Activated T-cell treated with anti-CD3 and anti-CD28 coated beads, Interleukin-2, amount 50 U/mL, for 4 hours (primary cell): ENCODE measurements around the gene JAML. TPM values are rescaled to one million over a fixed set of nuclear protein-coding genes. Genes with fewer than 3 reads are reported as not detected.

ENCODE experiments used
- ATAC-seq, 2 donors: fragments of 200-7000 bp; cut with Tn5 transposase; one replicate each; pipeline ENCODE4 v1.10.0; 2021
- DNase-seq: peaks from one replicate; pipeline ENCODE4 v3.0.0-alpha.2; 2020
- H3K27me3 Mint-ChIP-seq: one replicate; pipeline ENCODE4 v1.8.0; 2021; ENCODE audit warnings: low read depth, mixed read lengths
- H3K36me3 Mint-ChIP-seq: one replicate; pipeline ENCODE4 v1.8.0; 2022; ENCODE audit warnings: mixed read lengths; ENCODE audit not compliant: insufficient read depth
- H3K4me1 Mint-ChIP-seq: one replicate; pipeline ENCODE4 v1.8.0; 2021; ENCODE audit warnings: low read depth, mixed read lengths
- H3K4me3 Mint-ChIP-seq: one replicate; pipeline ENCODE4 v1.8.0; 2021; ENCODE audit warnings: mild to moderate bottlenecking, moderate library complexity, mixed read lengths
- H3K9me3 Mint-ChIP-seq: one replicate; pipeline ENCODE4 v1.8.0; 2021; ENCODE audit warnings: mixed read lengths
- total RNA-seq, 3 donors: library from RNA; stranded (reverse); gene quantifications; one replicate each; pipeline ENCODE4 v1.2.1, GENCODE V29; 2021

The JAML gene, protein sequence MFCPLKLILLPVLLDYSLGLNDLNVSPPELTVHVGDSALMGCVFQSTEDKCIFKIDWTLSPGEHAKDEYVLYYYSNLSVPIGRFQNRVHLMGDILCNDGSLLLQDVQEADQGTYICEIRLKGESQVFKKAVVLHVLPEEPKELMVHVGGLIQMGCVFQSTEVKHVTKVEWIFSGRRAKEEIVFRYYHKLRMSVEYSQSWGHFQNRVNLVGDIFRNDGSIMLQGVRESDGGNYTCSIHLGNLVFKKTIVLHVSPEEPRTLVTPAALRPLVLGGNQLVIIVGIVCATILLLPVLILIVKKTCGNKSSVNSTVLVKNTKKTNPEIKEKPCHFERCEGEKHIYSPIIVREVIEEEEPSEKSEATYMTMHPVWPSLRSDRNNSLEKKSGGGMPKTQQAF
- 100 to 1,000 TPM; 135 to 153 (median 137) TPM for total RNA-seq

DNA sequence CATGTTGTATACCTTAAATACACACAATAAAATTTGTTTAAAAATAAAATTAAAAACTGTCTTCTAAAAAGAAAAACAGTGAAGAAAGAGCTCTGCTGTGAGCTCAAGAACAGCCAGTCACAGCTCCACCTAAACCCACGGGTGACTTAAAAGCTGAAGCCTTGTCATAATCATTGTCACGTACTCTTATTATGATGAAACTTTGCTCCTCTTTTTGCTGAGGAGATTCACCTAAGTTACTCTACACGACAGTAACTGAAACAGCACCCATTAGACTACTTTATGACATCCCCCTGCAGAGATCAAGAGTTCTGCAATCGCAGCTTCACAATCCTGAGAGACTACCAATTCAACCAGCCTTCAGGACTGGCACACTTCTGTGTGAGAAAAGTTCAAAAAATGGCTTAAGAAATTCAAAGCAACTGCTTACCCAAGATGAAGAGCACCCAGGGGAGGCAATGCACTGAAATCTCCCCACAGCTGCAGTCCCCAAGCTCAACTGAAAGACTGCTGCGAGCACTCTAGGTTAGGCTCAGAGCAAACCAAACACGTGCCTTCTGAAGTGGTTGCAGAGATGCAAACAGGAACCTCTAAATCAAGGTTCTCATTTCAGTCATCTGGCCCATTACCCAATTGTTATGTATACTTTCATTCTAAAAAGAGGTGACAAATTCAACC lies at the start of gene JAML:
Gene JAML, minus strand, starts transcription at position 501 of the 678 bp plus-strand sequence. CDS start 10,145 bp downstream, outside the sequence.
- no peaks in the 10 kb centered on the region for H3K9me3 Mint-ChIP-seq
- H3K4me3 Mint-ChIP-seq, result peak within 1 kb of the TSS; percentile 82
- H3K36me3 Mint-ChIP-seq, result peaks cover 47% of the 10 kb centered on the region
- no peaks in the 10 kb centered on the region for H3K27me3 Mint-ChIP-seq
- peak; percentile 73 to 82 for ATAC-seq
- H3K4me1 Mint-ChIP-seq, result peaks cover 56% of the 10 kb centered on the region
- DNase-seq, result peak; percentile 53

- no peaks in the 10 kb centered on the region for H3K9me3 Mint-ChIP-seq
- DNase-seq (no peak), ATAC-seq (no peak)
- H3K4me1 Mint-ChIP-seq, result peaks cover 18% of the 10 kb centered on the region
- no peaks in the 10 kb centered on the region for H3K36me3 Mint-ChIP-seq
- no peaks in the 10 kb centered on the region for H3K27me3 Mint-ChIP-seq
- H3K4me3 Mint-ChIP-seq, result no peak overlapping the region
These were observed 49.4 kb upstream of the JAML start for GRCh38 chr11:118274186-118274585.

DNA sequence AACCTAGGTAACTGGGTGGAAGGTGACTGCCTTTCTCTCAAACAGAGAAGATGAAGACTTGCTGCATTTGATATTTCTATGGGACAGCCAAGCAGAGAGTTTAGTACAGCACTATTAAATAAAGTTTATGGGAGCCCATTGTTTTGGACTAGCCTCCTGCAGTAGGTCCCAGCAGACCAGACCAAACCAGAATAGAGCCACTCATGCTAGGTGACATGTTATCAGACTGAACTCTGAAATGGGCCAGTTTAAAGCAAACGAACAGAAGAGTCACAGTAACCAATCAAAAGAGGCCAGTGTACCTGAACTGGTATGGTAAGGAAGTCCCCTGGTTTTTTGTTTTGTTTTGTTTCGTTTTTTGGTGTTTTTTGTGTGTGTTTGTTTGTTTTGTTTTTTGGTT lies 47.2 kb upstream of the JAML start:
- Mint-ChIP-seq H3K4me1 (peaks cover 13% of the 10 kb centered on the region), H3K36me3 (no peaks in the 10 kb centered on the region), H3K4me3 (no peak overlapping the region), H3K27me3 (no peaks in the 10 kb centered on the region), H3K9me3 (no peaks in the 10 kb centered on the region)
- DNase-seq, result no peak
- no peak for ATAC-seq

GRCh38 chr11:118267486-118267885 lies 42.7 kb upstream of the JAML start:
- ATAC-seq (no peak), DNase-seq (no peak)
- peaks cover under 1% of the 10 kb centered on the region for H3K36me3 Mint-ChIP-seq
- no peaks in the 10 kb centered on the region for H3K9me3 Mint-ChIP-seq
- no peak overlapping the region for H3K4me3 Mint-ChIP-seq
- H3K4me1 Mint-ChIP-seq, result peaks cover 21% of the 10 kb centered on the region
- peaks cover 5% of the 10 kb centered on the region for H3K27me3 Mint-ChIP-seq

- Mint-ChIP-seq H3K9me3 (no peaks in the 10 kb centered on the region), H3K4me3 (no peak overlapping the region), H3K27me3 (peaks cover 7% of the 10 kb centered on the region), H3K4me1 (peaks cover 24% of the 10 kb centered on the region), H3K36me3 (peaks cover 4% of the 10 kb centered on the region)
- DNase-seq (no peak), ATAC-seq (no peak)
These were observed 41.1 kb upstream of the JAML start for GRCh38 chr11:118265954-118266353.

DNA sequence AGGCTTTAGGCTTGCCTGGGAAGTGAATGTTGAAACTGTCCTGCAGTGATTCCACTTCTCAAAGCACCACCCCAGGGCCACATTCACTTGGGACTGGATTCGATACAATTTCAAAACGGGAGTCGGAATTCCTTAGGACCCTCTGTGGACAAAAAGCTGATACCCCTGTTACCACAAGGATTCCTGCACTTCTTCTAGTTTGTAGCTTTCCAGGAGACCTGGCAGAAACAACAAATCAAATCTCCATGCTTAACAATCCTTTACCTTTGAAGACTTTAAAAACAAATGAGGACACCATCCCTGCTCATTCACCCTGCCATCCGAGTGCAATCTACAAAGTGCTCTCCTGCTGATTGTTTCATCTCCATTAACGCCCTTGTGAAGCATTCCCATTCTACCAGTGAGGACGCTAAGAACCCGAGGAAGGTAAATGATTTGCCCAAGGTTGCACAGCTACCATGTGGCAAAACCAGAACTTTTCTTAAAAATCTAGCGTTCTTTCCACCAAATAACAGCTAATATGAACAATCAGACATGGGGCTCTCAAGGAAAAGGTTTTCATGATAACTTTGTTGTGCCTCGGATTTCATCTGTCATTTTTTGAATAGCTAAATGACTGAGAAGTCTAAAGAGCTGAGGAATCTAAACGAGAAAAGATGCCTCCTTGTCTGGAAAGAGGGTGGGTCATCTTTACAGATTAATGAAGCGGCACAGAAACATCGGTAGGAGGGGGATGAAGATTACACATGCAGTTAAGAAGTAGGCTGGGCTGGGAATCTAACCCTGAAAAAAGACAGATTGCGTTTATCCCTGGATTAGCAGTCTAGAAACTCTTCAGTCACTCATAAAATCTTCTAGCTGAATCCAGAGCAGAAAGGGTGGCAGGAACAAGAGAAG lies 40.0 kb upstream of the JAML start:
- DNase-seq, result no peak
- ATAC-seq, result no peak
- Mint-ChIP-seq H3K36me3 (peaks cover 4% of the 10 kb centered on the region), H3K4me3 (peak overlapping the region; percentile 83), H3K27me3 (peaks cover 7% of the 10 kb centered on the region), H3K9me3 (no peaks in the 10 kb centered on the region), H3K4me1 (peaks cover 31% of the 10 kb centered on the region)

GRCh38 chr11:118263695-118264568 lies 39.1 kb upstream of the JAML start, which contains the start of gene MPZL2:
MPZL2 (minus strand) TSS chr11:118264297; CDS start chr11:118264153, 144 bp downstream.
- H3K9me3 Mint-ChIP-seq, result no peaks in the 10 kb centered on the region
- DNase-seq, result peak; percentile 26
- peaks cover 32% of the 10 kb centered on the region for H3K4me1 Mint-ChIP-seq
- H3K4me3 Mint-ChIP-seq, result peak within 1 kb of the TSS; percentile 83
- ATAC-seq, result peak; percentile 62 to 76
- peaks cover 7% of the 10 kb centered on the region for H3K36me3 Mint-ChIP-seq
- peaks cover 7% of the 10 kb centered on the region for H3K27me3 Mint-ChIP-seq

- Mint-ChIP-seq H3K4me1 (peaks cover 32% of the 10 kb centered on the region), H3K36me3 (peaks cover 7% of the 10 kb centered on the region), H3K9me3 (no peaks in the 10 kb centered on the region), H3K27me3 (peaks cover 7% of the 10 kb centered on the region), H3K4me3 (peak overlapping the region; percentile 83)
- DNase-seq, result no peak
- peak; percentile 15 to 31 for ATAC-seq
These were observed 38.3 kb upstream of the JAML start for GRCh38 chr11:118263112-118263511.

GRCh38 chr11:118260353-118260752 lies 35.5 kb upstream of the JAML start:
- DNase-seq, result no peak
- Mint-ChIP-seq H3K4me3 (no peak overlapping the region), H3K9me3 (no peaks in the 10 kb centered on the region), H3K36me3 (peaks cover 11% of the 10 kb centered on the region), H3K27me3 (peaks cover 7% of the 10 kb centered on the region), H3K4me1 (peaks cover 32% of the 10 kb centered on the region)
- ATAC-seq, result peak in 1 of 2 donors; percentile 51

GRCh38 chr11:118259138-118259537 lies 34.3 kb upstream of the JAML start:
- Mint-ChIP-seq H3K4me3 (no peak overlapping the region), H3K4me1 (peaks cover 26% of the 10 kb centered on the region), H3K27me3 (peaks cover 2% of the 10 kb centered on the region), H3K36me3 (peaks cover 18% of the 10 kb centered on the region), H3K9me3 (no peaks in the 10 kb centered on the region)
- DNase-seq (no peak), ATAC-seq (no peak)

DNA sequence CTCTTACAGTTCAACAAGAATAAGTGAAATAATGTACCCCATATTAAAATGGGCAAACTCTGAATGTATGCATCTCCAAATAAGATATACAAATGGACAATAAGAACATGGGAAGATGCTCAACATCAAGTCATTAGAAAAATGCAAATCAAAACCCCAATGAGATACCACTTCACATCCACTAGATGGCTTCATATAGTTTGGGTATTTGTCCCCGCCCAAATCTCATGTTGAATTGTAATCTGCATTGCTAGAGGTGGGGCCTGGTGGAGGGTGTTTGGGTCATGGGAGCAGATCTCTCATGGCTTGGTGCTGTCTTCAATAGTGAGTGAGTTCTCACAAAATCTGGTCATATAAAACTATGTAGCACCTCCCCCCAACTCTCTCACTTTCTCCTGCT lies 33.6 kb upstream of the JAML start:
- H3K4me1 Mint-ChIP-seq, result peaks cover 19% of the 10 kb centered on the region
- peaks cover 2% of the 10 kb centered on the region for H3K27me3 Mint-ChIP-seq
- H3K36me3 Mint-ChIP-seq, result peaks cover 18% of the 10 kb centered on the region
- no peak overlapping the region for H3K4me3 Mint-ChIP-seq
- no peaks in the 10 kb centered on the region for H3K9me3 Mint-ChIP-seq
- ATAC-seq, result peak; percentile 50 to 75
- DNase-seq, result no peak

GRCh38 chr11:118252688-118253087 lies 27.9 kb upstream of the JAML start:
- no peak for DNase-seq
- ATAC-seq, result no peak
- Mint-ChIP-seq H3K4me1 (peaks cover 36% of the 10 kb centered on the region), H3K36me3 (peaks cover 14% of the 10 kb centered on the region), H3K4me3 (peak overlapping the region; percentile 97), H3K27me3 (no peaks in the 10 kb centered on the region), H3K9me3 (no peaks in the 10 kb centered on the region)

GRCh38 chr11:118251858-118252652 lies 27.2 kb upstream of the JAML start, which contains the start of gene MPZL3:
MPZL3 (minus strand) TSS chr11:118252365; CDS start chr11:118252294, 71 bp downstream.
- Mint-ChIP-seq H3K4me1 (peaks cover 42% of the 10 kb centered on the region), H3K36me3 (peaks cover 15% of the 10 kb centered on the region), H3K9me3 (no peaks in the 10 kb centered on the region), H3K27me3 (no peaks in the 10 kb centered on the region), H3K4me3 (peak within 1 kb of the TSS; percentile 97)
- ATAC-seq, result peak; percentile 67 to 73
- DNase-seq, result peak; percentile 75
